GM23338 (cell line): Measurements from ENCODE around the gene UBE2Z.

Experiments used
- CREB1 ChIP-seq: fragments of 250-450 bp; sonication (Bioruptor Pico); IDR thresholded peaks from 2 replicates; pipeline ENCODE4 v1.5.0; 2020; ENCODE audit warnings: low read depth, mild to moderate bottlenecking, moderate library complexity
- CTCF ChIP-seq, 2 experiments: fragments of 200-600 bp in 1 of 2; sonication (generic) in 1 of 2; conservative IDR thresholded peaks; 2 replicates each; pipeline versions ENCODE4 v1.5.1 to v1.6.1; 2016 to 2017; ENCODE audit warnings: antibody characterized with exemption in 2 of 2, low read depth in 2 of 2, mild to moderate bottlenecking in 2 of 2, moderate library complexity in 1 of 2
- EZH2 ChIP-seq: fragments of 200-600 bp; sonication (generic); IDR thresholded peaks from one replicate; pipeline ENCODE4 v1.8.0; 2017; ENCODE audit warnings: antibody characterized with exemption, mild to moderate bottlenecking, low read depth; ENCODE audit not compliant: unreplicated experiment
- EZH2phosphoT487 ChIP-seq: fragments of 200-600 bp; sonication (generic); IDR thresholded peaks from one replicate; pipeline ENCODE4 v1.8.1; 2018; ENCODE audit warnings: antibody characterized with exemption; ENCODE audit not compliant: unreplicated experiment
- JUNB ChIP-seq: IDR thresholded peaks from one replicate; pipeline ENCODE4 v1.6.1; 2016; ENCODE audit warnings: antibody characterized with exemption; ENCODE audit not compliant: unreplicated experiment
- NANOG ChIP-seq: IDR thresholded peaks from 2 replicates; pipeline ENCODE4 v1.6.1; 2016; ENCODE audit warnings: antibody characterized with exemption, borderline replicate concordance
- POLR2AphosphoS5 ChIP-seq: IDR thresholded peaks from 2 replicates; pipeline ENCODE4 v1.6.1; 2016; ENCODE audit warnings: antibody characterized with exemption, low read depth
- STAT1 ChIP-seq: IDR thresholded peaks from one replicate; pipeline ENCODE4 v1.6.1; 2016; ENCODE audit warnings: antibody characterized with exemption; ENCODE audit not compliant: unreplicated experiment
- ZNF331 ChIP-seq: fragments of 250-450 bp; sonication (Bioruptor Pico); IDR thresholded peaks from 2 replicates; pipeline ENCODE4 v1.5.0; 2020; ENCODE audit warnings: low read depth, mild to moderate bottlenecking, moderate library complexity
- TF ChIP-seq, protein P1 (sequence below): IDR thresholded peaks from one replicate; pipeline ENCODE4 v1.6.1; 2018; ENCODE audit warnings: antibody characterized with exemption; ENCODE audit not compliant: unreplicated experiment
- TF ChIP-seq, protein P2 (sequence below): IDR thresholded peaks from 2 replicates; pipeline ENCODE4 v1.6.1; 2016; ENCODE audit warnings: antibody characterized with exemption

GRCh38 chr17:48873209-48873608, 35.0 kb upstream of the UBE2Z start:
- TF ChIP-seq POLR2AphosphoS5 (no peak), ZNF331 (CRISPR knock-in tag) (no peak), CTCF (conservative IDR thresholded peaks at IDR 0.05; ENCODE audit: low read depth in 2 of 2) (no peak), JUNB (no peak), EZH2 (no peak), NANOG (no peak), EZH2phosphoT487 (no peak), STAT1 (no peak), CREB1 (CRISPR knock-in tag) (no peak)
- TF ChIP-seq, protein P1, sequence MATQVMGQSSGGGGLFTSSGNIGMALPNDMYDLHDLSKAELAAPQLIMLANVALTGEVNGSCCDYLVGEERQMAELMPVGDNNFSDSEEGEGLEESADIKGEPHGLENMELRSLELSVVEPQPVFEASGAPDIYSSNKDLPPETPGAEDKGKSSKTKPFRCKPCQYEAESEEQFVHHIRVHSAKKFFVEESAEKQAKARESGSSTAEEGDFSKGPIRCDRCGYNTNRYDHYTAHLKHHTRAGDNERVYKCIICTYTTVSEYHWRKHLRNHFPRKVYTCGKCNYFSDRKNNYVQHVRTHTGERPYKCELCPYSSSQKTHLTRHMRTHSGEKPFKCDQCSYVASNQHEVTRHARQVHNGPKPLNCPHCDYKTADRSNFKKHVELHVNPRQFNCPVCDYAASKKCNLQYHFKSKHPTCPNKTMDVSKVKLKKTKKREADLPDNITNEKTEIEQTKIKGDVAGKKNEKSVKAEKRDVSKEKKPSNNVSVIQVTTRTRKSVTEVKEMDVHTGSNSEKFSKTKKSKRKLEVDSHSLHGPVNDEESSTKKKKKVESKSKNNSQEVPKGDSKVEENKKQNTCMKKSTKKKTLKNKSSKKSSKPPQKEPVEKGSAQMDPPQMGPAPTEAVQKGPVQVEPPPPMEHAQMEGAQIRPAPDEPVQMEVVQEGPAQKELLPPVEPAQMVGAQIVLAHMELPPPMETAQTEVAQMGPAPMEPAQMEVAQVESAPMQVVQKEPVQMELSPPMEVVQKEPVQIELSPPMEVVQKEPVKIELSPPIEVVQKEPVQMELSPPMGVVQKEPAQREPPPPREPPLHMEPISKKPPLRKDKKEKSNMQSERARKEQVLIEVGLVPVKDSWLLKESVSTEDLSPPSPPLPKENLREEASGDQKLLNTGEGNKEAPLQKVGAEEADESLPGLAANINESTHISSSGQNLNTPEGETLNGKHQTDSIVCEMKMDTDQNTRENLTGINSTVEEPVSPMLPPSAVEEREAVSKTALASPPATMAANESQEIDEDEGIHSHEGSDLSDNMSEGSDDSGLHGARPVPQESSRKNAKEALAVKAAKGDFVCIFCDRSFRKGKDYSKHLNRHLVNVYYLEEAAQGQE: no peak
- TF ChIP-seq, protein P2, sequence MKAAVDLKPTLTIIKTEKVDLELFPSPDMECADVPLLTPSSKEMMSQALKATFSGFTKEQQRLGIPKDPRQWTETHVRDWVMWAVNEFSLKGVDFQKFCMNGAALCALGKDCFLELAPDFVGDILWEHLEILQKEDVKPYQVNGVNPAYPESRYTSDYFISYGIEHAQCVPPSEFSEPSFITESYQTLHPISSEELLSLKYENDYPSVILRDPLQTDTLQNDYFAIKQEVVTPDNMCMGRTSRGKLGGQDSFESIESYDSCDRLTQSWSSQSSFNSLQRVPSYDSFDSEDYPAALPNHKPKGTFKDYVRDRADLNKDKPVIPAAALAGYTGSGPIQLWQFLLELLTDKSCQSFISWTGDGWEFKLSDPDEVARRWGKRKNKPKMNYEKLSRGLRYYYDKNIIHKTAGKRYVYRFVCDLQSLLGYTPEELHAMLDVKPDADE: no peak
